Endodermal cell (in vitro differentiated cells): Measurements from ENCODE around the gene AARS2. TPM values are rescaled to one million over a fixed set of nuclear protein-coding genes. Genes with fewer than 3 reads are reported as not detected.
A peak's percentile ranks its signal among the peaks of the same experiment; 100 is the strongest.

ENCODE experiments used
- DNase-seq: peaks from one replicate; pipeline ENCODE4 v3.0.0-alpha.2; 2017
- H3K27ac ChIP-seq: 2 replicates; pipeline ENCODE4 v1.5.1; 2013; ENCODE audit warnings: mild to moderate bottlenecking, low read depth, low read length, moderate library complexity
- H3K27me3 ChIP-seq: 2 replicates; pipeline ENCODE4 v1.6.1; 2013; ENCODE audit warnings: mild to moderate bottlenecking, low read length, moderate library complexity; ENCODE audit not compliant: insufficient read depth, control insufficient read depth, poor library complexity, severe bottlenecking
- H3K36me3 ChIP-seq: 2 replicates; pipeline ENCODE4 v1.7.0; 2013; ENCODE audit warnings: mild to moderate bottlenecking, low read length, moderate library complexity; ENCODE audit not compliant: control insufficient read depth, insufficient read depth
- H3K4me1 ChIP-seq: one replicate; pipeline ENCODE4 v1.7.0; 2013; ENCODE audit warnings: low read length; ENCODE audit not compliant: control insufficient read depth, insufficient read depth
- H3K4me3 ChIP-seq: 2 replicates; pipeline ENCODE4 v1.5.1; 2013; ENCODE audit warnings: mild to moderate bottlenecking, low read length, moderate library complexity
- H3K9ac ChIP-seq: 2 replicates; pipeline ENCODE4 v1.6.1; 2013; ENCODE audit warnings: mild to moderate bottlenecking, low read length, moderate library complexity; ENCODE audit not compliant: poor library complexity, severe bottlenecking; ENCODE audit errors: extremely low read depth
- H3K9me3 ChIP-seq: 2 replicates; pipeline ENCODE4 v1.6.1; 2013; ENCODE audit warnings: mild to moderate bottlenecking, low read length, moderate library complexity; ENCODE audit not compliant: control insufficient read depth
- H3K27ac Mint-ChIP-seq: 2 replicates; pipeline ENCODE4 v1.8.0; 2020; ENCODE audit warnings: mixed read lengths
- H3K27me3 Mint-ChIP-seq: 2 replicates; pipeline ENCODE4 v1.8.0; 2021; ENCODE audit warnings: mild to moderate bottlenecking, mixed read lengths; ENCODE audit not compliant: insufficient read depth
- H3K36me3 Mint-ChIP-seq: 2 replicates; pipeline ENCODE4 v1.8.0; 2020; ENCODE audit warnings: low read depth, mixed read lengths
- H3K4me1 Mint-ChIP-seq: 2 replicates; pipeline ENCODE4 v1.8.0; 2020; ENCODE audit warnings: mixed read lengths
- H3K4me3 Mint-ChIP-seq: 2 replicates; pipeline ENCODE4 v1.8.0; 2020; ENCODE audit warnings: mild to moderate bottlenecking, moderate library complexity, mixed read lengths
- H3K9me3 Mint-ChIP-seq: 2 replicates; pipeline ENCODE4 v1.8.0; 2020; ENCODE audit warnings: mild to moderate bottlenecking, mixed read lengths
- CTCF ChIP-seq: fragments of 200-600 bp; sonication (generic); conservative IDR thresholded peaks from 2 replicates; pipeline ENCODE4 v1.5.0; 2021; ENCODE audit warnings: antibody characterized with exemption, mild to moderate bottlenecking
- WGBS, 2 experiments: methylation state at CpG; one replicate each; pipeline versions ENCODE4 v1.1.5 to v1.1.7; 2013; ENCODE audit warnings: missing lambda C conversion rate in 2 of 2, mixed read lengths in 1 of 2; ENCODE audit not compliant: insufficient coverage in 1 of 2, insufficient read length in 1 of 2; 5-methylcytosine and 5-hydroxymethylcytosine counted together
- total RNA-seq, 2 donors: library from RNA; stranded (reverse); fragmentation: NEBNext Ultra II Directional in 1 of 2; extraction: Animal tissue kit (Norgen Biotek cat#: 25700) in 1 of 2; gene quantifications; 2 replicates in 1 of 2; 3 replicates in 1 of 2; pipeline ENCODE4 v1.2.1, GENCODE V29; 2021

AARS2 gene
- total RNA-seq, 2 donors from 2014 or later, result 22.9 to 24.7 TPM

DNA sequence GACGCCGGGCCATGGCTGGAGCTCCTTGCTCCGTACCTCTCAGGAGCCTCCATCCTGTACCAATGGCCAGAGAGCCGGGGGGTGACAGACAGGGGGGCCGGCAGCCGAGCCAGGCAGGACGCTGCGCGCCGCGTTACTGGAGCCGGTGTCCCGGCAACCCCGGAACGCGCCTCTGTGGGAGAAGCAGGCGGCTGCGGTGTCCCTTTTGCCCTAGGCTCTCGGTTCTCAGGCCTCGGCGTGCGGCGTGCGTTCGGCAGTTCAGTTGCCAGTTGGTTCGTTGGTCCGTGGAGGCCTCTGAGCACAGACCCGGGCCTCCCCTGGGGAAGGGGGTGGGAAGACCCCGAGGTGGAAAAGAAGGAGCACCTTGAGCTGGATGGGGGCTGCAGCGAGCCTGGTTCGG, 29.3 kb upstream of the AARS2 start, which contains the start of gene SPATS1:
Gene SPATS1 (plus strand): TSS at position 162 of the 400 bp plus-strand sequence. CDS start 446 bp downstream, outside the sequence.
- Mint-ChIP-seq H3K4me3 (peak within 1 kb of the TSS; percentile 34), H3K36me3 (no peaks in the 10 kb centered on the region), H3K9me3 (no peaks in the 10 kb centered on the region), H3K4me1 (no peaks in the 10 kb centered on the region), H3K27me3 (peaks cover 30% of the 10 kb centered on the region), H3K27ac (no peak within 1 kb of the TSS)
- H3K9me3 ChIP-seq, result no peaks in the 10 kb centered on the region
- H3K27ac ChIP-seq, result no peak within 1 kb of the TSS
- DNase-seq, result peak; percentile 82
- no peaks in the 10 kb centered on the region for H3K4me1 ChIP-seq
- WGBS, 2 experiments, result 76 to 94% methylated on average over 14 to 31 of the region's 31 CpGs
- peaks cover 4% of the 10 kb centered on the region for H3K27me3 ChIP-seq
- no peak within 1 kb of the TSS for H3K4me3 ChIP-seq
- TF ChIP-seq CTCF, result no peak
- no peaks in the 10 kb centered on the region for H3K36me3 ChIP-seq
- no peak within 1 kb of the TSS for H3K9ac ChIP-seq

DNA sequence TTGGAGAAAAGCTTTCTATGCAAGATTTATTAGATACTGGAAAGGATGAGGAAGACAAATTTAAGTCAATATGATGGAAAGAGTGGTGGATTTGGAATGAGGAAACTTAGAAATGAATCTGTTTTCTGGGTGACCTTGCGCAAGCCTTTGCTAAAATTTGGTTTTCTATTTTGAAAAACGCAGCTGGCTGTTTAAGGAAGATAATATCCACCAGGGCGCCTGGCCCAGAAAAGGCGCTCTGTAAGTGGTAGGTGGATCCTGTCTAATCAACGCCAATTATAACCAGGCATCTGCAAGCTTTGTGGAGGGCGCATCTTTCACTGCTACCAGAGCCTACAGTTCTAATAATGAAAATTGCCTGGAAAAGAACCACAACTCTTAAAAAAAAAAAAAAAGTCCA, 28.9 kb upstream of the AARS2 start:
- Mint-ChIP-seq H3K27ac (no peak overlapping the region), H3K36me3 (no peaks in the 10 kb centered on the region), H3K9me3 (no peaks in the 10 kb centered on the region), H3K4me1 (peaks cover 2% of the 10 kb centered on the region), H3K27me3 (peaks cover 30% of the 10 kb centered on the region), H3K4me3 (peak overlapping the region; percentile 34)
- DNase-seq, result no peak
- H3K4me1 ChIP-seq, result peaks cover 3% of the 10 kb centered on the region
- peaks cover 4% of the 10 kb centered on the region for H3K27me3 ChIP-seq
- H3K9ac ChIP-seq, result no peak overlapping the region
- no peaks in the 10 kb centered on the region for H3K36me3 ChIP-seq
- no peak for TF ChIP-seq CTCF
- H3K9me3 ChIP-seq, result no peaks in the 10 kb centered on the region
- H3K27ac ChIP-seq, result no peak overlapping the region
- 96% methylated on average over 4 to 6 of the region's 6 CpGs for WGBS, 2 experiments
- H3K4me3 ChIP-seq, result no peak overlapping the region

DNA sequence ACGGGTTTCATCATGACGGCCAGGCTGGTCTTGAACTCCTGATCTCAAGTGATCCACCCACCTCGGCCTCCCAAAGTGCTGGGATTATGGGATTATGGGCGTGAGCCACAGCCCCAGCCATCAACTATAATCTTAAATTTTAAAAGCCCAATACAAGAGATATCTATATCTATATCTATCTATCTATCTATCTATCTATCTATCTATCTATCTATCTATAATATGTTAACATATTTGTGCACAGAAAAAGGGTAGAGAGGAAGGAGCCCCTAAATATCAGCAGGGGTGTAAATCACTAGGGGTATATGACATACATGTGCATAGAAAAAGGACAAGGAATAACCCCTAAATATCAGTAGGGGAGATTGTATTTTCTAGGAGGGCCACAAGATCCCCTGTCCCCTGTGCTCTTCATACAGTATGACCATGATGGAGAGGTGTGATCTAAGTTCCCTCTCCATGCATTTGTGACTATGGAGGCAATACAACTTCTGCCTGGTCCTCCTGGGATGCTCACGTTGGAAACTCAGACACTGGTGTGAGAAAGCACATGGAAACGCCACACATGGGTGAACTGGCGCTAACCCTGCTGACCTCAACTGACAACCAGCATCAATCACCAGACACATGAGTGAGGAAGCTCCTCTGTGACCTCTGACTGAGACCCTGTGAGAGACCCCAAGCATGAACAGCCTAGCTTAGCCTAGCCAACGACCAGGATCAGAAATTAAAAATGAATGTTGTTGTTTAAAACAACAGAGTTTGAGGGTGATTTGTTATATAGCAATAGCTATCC, 28.1 kb upstream of the AARS2 start:
- Mint-ChIP-seq H3K4me1 (peaks cover 5% of the 10 kb centered on the region), H3K36me3 (no peaks in the 10 kb centered on the region), H3K4me3 (no peak overlapping the region), H3K9me3 (no peaks in the 10 kb centered on the region), H3K27me3 (peaks cover 30% of the 10 kb centered on the region), H3K27ac (no peak overlapping the region)
- Histone ChIP-seq H3K4me3 (no peak overlapping the region), H3K9ac (no peak overlapping the region), H3K36me3 (no peaks in the 10 kb centered on the region), H3K27me3 (peaks cover 4% of the 10 kb centered on the region), H3K27ac (no peak overlapping the region), H3K9me3 (no peaks in the 10 kb centered on the region), H3K4me1 (peaks cover 4% of the 10 kb centered on the region)
- no peak for TF ChIP-seq CTCF
- WGBS, 2 experiments, result 70 to 85% methylated on average over 4 to 8 of the region's 8 CpGs
- no peak for DNase-seq
